Measurements from ENCODE around the gene STXBP3. TPM values are rescaled to one million over a fixed set of nuclear protein-coding genes. Genes with fewer than 3 reads are reported as not detected.

STXBP3 gene
- total and polyA plus RNA-seq, 2 of the 4 experiments (the other 2 are of a cell fraction), result 19.1 to 19.7 TPM

- Histone ChIP-seq H2BK5ac (ENCODE audit: low read depth, low read length, poor library complexity, severe bottlenecking) (no peak overlapping the region), H2BK20ac (ENCODE audit: low read depth, low read length) (no peak overlapping the region), H3K79me1 (ENCODE audit: low read depth in 1 of 2, low read length in 2 of 2) (peaks cover 0 to 3% of the 10 kb centered on the region in 2 experiments; a peak in 2 of 4 replicates), H3K36me3 (ENCODE audit: control insufficient read depth, insufficient read depth, low read length) (peaks cover 22% of the 10 kb centered on the region), H3K18ac (ENCODE audit: low read depth, low read length) (no peak overlapping the region; the same call in 1 of the 2 replicates), H2BK120ac (ENCODE audit: low read depth, low read length) (no peak overlapping the region), H4K8ac (ENCODE audit: low read depth in 2 of 2, low read length in 2 of 2) (no peak overlapping the region), H3K4me1 (ENCODE audit: control insufficient read depth, insufficient read depth, low read length) (no peaks in the 10 kb centered on the region), H3K56ac (ENCODE audit: extremely low read depth, insufficient read depth, low read length) (no peak overlapping the region; the same call in 1 of the 2 replicates), H3K4me2 (ENCODE audit: low read depth, low read length) (no peak overlapping the region), H2AK9ac (replicated peaks; ENCODE audit: low read depth, low read length, poor library complexity) (no peak overlapping the region), H2AK5ac (ENCODE audit: low read depth, low read length) (no peak overlapping the region), H3K9me3 (ENCODE audit: control insufficient read depth, insufficient read depth, low read length) (no peaks in the 10 kb centered on the region), H3K14ac (replicated peaks; ENCODE audit: low read depth, low read length) (no peak overlapping the region), H4K20me1 (ENCODE audit: insufficient read depth, low read length) (no peaks in the 10 kb centered on the region), H3K4ac (ENCODE audit: low read depth, low read length) (no peak overlapping the region), H3K27ac (ENCODE audit: insufficient read depth, low read length) (no peak overlapping the region), H4K91ac (ENCODE audit: insufficient read depth, low read depth, low read length) (no peak overlapping the region), H2BK15ac (ENCODE audit: low read depth, low read length) (no peak overlapping the region), H2AFZ (replicated peaks; ENCODE audit: low read length, poor library complexity) (no peak overlapping the region), H3K9me1 (ENCODE audit: insufficient read depth, low read length) (0 out of 2 replicates have a peak, but pooled peaks cover 3% of the 10 kb centered on the region), H3K4me3 (ENCODE audit: insufficient read depth, low read depth, low read length) (no peak overlapping the region), H3K23ac (ENCODE audit: low read depth, low read length) (no peak overlapping the region), H3K27me3 (ENCODE audit: control insufficient read depth, insufficient read depth, low read length) (no peaks in the 10 kb centered on the region), H3K9ac (ENCODE audit: low read depth, low read length) (no peak overlapping the region), H4K5ac (ENCODE audit: low read depth, low read length) (no peak overlapping the region)
- WGBS, 2 experiments (ENCODE audit: extremely low coverage in 2 of 2, insufficient read length in 1 of 2), result no CpG with 5 or more reads among the region's 4 CpGs
- no TSS peak for BruUV-seq (replicated peaks)
- TF ChIP-seq MAFK (IDR thresholded peaks at IDR 0.05; ENCODE audit: low read depth, low read length) (peak; percentile 34), NFE2L2 (IDR thresholded peaks at IDR 0.05; ENCODE audit: low read depth, low read length) (no peak), RAD21 (IDR thresholded peaks at IDR 0.05; ENCODE audit: low read length) (no peak)
- dilution Hi-C loops (cut with HindIII; ENCODE audit: low sequenced_read_pairs, unreplicated experiment), result no loop called here
- intact Hi-C loops (cut with micrococcal nuclease), result loop anchor here (10.0 kb wide), 1 partner anchor 114 kb away; the partner anchor contains the start of gene PRPF38B
- ChIA-PET CTCF (no interaction called here), POLR2A (ENCODE audit: unreplicated experiment) (no interaction called here)
- ATAC-seq (ENCODE audit: low read depth), result no peak
- no peak for DNase-seq
- in situ Hi-C loops (cut with MboI; ENCODE audit: low sequenced_read_pairs), result no loop called here
Observed at GRCh38 chr1:108808438-108808837, 62.0 kb downstream of the STXBP3 start.

All from IMR-90 (cell line).